Superior temporal gyrus (tissue), 1 donor: ENCODE measurements around the gene HES2.
"Not testable (repeated sequence)": the region's sequence is repeated elsewhere in the genome, so short reads cannot be mapped to it uniquely, and the experiment has no call there.

Experiments
- DNase-seq: peaks from one replicate; pipeline ENCODE4 v3.0.0-alpha.2; 2016; ENCODE audit errors: extremely low spot score

Gene HES2

GRCh38 chr1:6419804-6420453 lies at the start of gene HES2:
HES2 (minus strand) TSS chr1:6419919; CDS start chr1:6419820, 99 bp downstream.
- no peak for DNase-seq

GRCh38 chr1:6468729-6469461 lies 49.2 kb upstream of the HES2 start:
- no peak for DNase-seq

GRCh38 chr1:6467744-6468688 lies 48.3 kb upstream of the HES2 start:
- DNase-seq: no peak

- DNase-seq: no peak
Measured at GRCh38 chr1:6467224-6467623, 47.5 kb upstream of the HES2 start.

- DNase-seq: no peak
Measured at GRCh38 chr1:6466751-6467150, 47.0 kb upstream of the HES2 start.

GRCh38 chr1:6466023-6466422 lies 46.3 kb upstream of the HES2 start, which contains the start of gene TNFRSF25:
TNFRSF25 (minus strand) TSS chr1:6466173; CDS start chr1:6466107, 66 bp downstream.
- no peak for DNase-seq

GRCh38 chr1:6465461-6466005 lies 45.8 kb upstream of the HES2 start:
- no peak for DNase-seq

GRCh38 chr1:6464915-6465314 lies 45.2 kb upstream of the HES2 start:
- no peak for DNase-seq

GRCh38 chr1:6464514-6464836 lies 44.8 kb upstream of the HES2 start:
- DNase-seq: no peak

GRCh38 chr1:6463120-6463412 lies 43.3 kb upstream of the HES2 start:
- DNase-seq: no peak

GRCh38 chr1:6462412-6463119 lies 42.8 kb upstream of the HES2 start:
- no peak for DNase-seq

- no peak for DNase-seq
Measured at GRCh38 chr1:6461538-6462411, 42.1 kb upstream of the HES2 start.

- DNase-seq: no peak
Measured at GRCh38 chr1:6461051-6461530, 41.4 kb upstream of the HES2 start.

GRCh38 chr1:6460301-6461050 lies 40.8 kb upstream of the HES2 start:
- DNase-seq: no peak

GRCh38 chr1:6459850-6460265 lies 40.1 kb upstream of the HES2 start:
- no peak for DNase-seq

GRCh38 chr1:6456800-6457466 lies 37.2 kb upstream of the HES2 start:
- DNase-seq: no peak

- not testable (repeated sequence) for DNase-seq
Measured at GRCh38 chr1:6455752-6456520, 36.2 kb upstream of the HES2 start.
